GM19351 (cell line): ENCODE results near the gene HEG1.
A peak's percentile ranks its signal among the peaks of the same experiment; 100 is the strongest.
"Not testable (repeated sequence)": the region's sequence is repeated elsewhere in the genome, so short reads cannot be mapped to it uniquely, and the experiment has no call there.

Source experiments
- ATAC-seq: cut with Tn5 transposase; IDR thresholded peaks from one replicate; pipeline ENCODE4 v1.9.1; 2021; ENCODE audit warnings: mild to moderate bottlenecking, moderate library complexity; ENCODE audit not compliant: unreplicated experiment

Gene HEG1

GRCh38 chr3:125055913-125056745 is at the start of gene HEG1:
Gene HEG1, minus strand, starts transcription at chr3:125055997. Its CDS starts 107 bp downstream, at chr3:125055890.
- peak; percentile 72 for ATAC-seq

DNA sequence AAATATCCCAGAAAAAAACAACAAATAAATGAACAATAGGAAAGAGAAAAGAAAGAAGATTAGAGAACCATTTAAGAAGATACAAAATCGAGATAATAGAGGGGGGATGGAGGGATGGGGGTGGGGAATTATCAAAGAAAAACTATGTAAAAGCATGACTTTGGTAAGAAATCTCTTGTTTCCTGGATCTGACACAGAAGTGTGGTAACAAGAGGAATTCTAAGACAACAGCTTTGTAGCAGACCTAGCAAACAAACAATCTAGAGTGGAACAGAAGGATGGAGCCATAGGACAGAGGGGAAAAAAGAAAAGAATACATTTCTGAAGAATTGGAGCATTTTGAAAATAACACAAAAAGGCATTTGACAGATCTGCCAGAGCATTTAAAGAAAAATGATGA is 49.3 kb upstream of the HEG1 start:
- ATAC-seq, result no peak

- ATAC-seq, result no peak
Observed at GRCh38 chr3:125104639-125105038, 48.8 kb upstream of the HEG1 start.

DNA sequence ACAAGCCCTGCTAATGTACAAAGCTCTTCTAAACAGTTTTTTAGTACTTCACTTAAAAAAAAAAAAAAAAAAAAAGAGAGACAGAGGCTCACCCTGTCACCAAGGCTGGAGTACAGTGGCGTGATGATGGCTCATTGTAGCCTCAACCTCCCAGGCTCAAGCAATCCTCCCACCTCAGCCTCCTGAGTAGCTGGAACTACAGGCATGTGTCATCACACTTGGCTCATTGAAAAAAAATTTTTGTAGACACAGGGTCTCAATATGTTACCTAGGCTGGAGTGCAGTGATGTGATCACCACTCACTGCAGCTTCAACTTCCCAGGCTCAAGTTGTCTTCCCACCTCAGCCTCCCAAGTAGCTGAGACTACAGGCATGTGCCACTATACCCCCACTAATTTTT is 47.6 kb upstream of the HEG1 start:
- no peak for ATAC-seq

GRCh38 chr3:125102470-125102869 is 46.7 kb upstream of the HEG1 start:
- no peak for ATAC-seq

DNA sequence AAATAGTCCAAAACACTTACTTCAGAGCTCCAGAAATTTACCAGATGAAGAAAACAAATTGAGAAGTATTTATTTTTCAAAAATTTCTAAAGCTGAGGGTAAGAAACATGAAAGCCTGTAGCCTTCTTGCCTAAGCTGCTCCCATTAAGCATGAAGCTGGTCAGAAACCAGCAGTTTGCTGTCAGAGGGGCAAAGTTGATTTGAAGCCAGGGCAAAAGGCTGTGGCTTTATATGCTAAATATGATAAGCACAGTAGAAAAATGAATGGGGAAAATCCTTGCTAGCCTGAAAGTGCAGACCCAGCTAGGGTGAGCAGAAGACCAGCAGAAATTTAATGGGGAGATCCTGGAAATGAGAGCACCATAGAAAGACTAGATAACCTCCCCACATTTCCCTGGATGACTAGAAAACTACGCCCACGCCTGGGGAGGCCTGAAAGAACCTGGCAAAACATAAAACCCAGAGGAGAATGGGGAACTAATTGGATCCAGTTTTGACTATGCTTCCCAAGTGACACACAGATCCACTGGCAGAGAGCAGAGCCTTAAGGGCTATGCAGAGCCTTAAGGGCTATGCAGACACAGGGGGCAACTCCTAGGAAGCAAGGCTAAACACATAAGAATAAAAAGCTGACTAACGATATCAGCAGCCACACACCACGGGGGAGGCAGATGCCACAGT is 43.0 kb upstream of the HEG1 start:
- no peak for ATAC-seq

- ATAC-seq, result no peak
Observed at GRCh38 chr3:125090649-125091048, 34.9 kb upstream of the HEG1 start.

DNA sequence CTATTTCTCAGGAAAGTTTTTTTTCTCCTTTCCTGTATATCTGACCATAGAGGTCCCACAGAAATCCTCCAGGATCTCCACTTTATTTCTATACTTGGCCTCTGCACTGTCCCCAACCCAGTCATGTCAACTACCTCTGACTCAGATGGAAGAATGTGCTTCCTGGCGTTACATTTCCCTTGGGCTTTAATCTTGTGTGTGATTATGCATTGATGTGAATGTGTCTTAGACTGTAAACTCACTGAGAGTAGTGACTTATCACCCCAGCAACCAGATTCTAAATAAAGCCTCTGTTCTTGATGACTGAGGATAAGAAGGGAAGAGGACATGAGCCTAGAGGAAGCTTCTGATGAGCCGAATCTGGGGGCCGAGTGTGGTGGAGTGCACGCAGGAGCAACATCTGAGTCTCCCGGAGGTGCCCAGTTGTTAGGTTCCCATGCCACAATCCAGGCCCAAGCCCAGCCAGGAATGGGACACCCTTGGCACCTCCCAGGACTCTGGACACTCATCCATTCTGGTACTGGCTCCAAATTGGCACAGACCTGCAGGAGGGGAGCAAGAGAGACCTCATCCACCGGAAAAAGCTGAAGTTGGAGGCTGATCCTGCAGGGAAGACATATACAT is 32.1 kb upstream of the HEG1 start:
- ATAC-seq, result no peak

DNA sequence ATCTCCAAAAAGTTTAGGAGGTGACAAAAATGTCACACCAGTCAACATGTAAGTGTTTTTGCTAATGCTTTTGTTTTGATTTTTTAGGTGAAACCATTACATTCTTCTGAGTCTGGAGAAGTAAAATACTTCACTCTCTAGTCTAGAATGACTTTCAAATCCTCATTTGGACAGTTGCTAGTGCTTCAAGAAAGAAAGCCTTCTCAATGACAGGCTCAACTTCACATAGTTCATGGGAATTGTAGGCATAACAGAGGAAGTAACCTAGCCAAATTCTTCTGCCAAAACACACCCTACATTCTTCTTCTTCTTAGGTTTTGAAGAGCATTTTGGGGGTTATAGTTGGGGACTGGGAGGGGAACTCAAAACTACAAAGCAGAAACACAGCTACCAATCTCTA is 29.4 kb upstream of the HEG1 start:
- ATAC-seq, result no peak

GRCh38 chr3:125083776-125084175 is 28.0 kb upstream of the HEG1 start:
- ATAC-seq, result no peak

GRCh38 chr3:125082339-125082738 is 26.5 kb upstream of the HEG1 start:
- ATAC-seq, result not testable (repeated sequence)

- no peak for ATAC-seq
Observed at GRCh38 chr3:125080077-125080476, 24.3 kb upstream of the HEG1 start.

DNA sequence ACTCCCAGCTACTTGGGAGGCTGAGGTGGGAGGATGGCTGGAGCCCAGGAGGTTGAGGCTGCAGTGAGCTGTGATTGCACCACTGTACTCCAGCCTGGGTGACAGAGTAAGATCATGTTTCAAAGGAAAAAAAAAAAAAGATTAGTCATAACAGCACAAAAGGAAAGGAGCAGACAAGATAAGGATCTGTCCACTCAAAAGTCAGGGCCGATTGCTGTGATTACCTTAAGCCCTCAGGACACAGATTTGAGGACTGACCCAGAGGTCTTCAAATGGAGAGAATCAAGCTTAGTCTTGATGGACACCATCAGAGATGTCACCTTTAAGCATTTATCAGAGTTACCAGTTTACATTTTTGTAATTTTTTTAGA is 23.9 kb upstream of the HEG1 start:
- no peak for ATAC-seq

DNA sequence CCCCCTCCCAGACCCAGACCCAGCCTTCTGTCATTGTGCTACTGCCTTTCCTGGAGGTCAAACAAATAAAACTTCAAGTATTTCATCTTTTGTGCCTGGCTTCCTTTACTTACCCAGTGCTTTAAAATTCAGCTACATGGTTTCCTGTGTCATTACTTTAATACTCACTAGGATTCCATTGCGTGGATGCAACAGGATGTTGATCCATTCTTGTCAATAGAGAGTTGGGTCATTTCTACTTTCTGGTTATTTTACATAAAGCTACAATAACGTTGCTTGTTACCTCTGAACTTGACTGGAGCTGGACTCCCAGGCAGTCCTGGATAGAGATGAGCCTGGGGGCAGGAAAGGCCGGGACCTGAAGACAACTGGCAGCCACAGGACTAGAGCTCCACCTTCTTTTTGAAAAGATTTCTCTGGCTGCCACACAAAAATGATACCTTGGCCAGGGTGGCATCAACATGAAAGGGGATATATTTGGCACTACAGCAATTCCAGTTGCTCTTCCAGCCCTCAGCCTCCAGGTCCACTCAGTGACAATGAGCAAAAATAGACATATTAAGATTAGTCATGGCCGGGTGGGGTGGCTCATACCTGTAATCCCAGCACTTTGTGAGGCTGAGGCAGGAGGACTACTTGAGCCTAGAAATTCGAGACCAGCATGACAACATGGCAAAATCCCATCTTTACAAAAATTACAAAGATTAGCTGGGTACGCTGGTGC is 23.3 kb upstream of the HEG1 start:
- ATAC-seq, result no peak

GRCh38 chr3:125077864-125078263 is 22.1 kb upstream of the HEG1 start:
- ATAC-seq, result no peak

DNA sequence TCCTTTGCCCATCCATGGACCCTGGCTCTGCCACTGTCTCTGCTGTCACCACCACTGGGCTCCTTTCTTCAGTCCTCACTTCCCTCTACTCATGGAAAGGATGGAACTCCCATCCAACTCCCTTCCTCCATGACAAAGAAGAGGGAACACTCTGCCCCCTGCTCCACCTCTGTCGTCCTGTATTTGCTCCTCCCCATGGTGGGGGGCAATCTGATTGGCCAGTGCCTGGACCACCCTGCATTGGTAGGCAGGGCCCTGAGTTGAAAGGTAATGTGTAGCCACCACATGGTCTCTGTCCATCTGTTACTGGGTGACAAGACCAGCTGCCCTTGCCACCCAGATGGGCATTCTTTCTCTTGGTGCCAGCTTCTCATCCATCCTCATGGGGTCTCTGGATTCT is 20.7 kb upstream of the HEG1 start:
- ATAC-seq, result no peak

GRCh38 chr3:125075738-125076137 is 19.9 kb upstream of the HEG1 start:
- ATAC-seq, result no peak

DNA sequence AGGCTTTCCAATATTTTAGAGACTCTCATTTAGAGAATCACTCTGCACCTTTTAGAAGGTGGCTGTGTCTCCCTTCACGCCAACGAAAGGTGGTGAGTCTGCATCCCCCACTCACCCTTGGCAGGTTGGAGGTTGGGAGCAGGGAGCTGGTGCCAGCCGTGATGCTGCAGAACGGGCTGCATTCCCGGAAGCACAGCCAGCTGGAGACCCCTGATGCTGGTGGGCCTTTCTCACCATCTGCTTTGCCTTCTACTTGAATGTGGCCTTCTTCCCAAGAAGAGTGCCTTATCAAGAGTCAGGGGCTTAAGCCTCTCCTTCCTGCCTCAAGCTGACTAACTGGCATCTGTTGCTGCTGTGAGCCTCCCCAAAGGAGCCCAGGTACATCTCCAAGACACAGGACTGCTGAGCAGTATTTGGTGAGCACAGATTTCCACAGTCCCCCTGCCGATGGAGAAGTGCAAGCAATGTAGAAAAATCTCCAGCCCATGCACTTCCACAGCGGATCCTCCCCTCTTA is 17.7 kb upstream of the HEG1 start:
- no peak for ATAC-seq

- ATAC-seq, result no peak
Observed at GRCh38 chr3:125072749-125073389, 17.1 kb upstream of the HEG1 start.

DNA sequence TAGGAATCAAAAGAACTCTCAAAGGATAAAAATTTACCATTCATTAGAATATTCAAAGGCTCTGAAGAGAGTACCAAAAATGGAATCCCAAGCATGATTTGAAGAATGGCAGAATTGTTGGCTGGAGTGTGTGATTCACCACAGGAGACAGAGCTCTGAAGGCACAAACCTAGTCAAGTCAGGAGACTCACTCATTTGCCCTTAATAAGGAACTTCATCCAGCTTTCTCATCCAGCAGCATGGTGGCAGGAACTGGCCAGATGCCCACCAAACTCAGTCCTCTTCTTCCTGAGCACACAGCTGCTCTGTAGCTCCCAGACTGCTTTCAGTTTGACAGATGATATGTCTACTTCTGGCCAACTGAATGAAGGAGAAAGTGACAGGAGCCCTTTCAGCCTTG is 16.5 kb upstream of the HEG1 start:
- no peak for ATAC-seq
